ENCODE measurements around the gene PTCH2. TPM values are rescaled to one million over a fixed set of nuclear protein-coding genes. Genes with fewer than 3 reads are reported as not detected.

Gene PTCH2
- total RNA-seq, 1 experiment from 2014 or later: not detected

DNA sequence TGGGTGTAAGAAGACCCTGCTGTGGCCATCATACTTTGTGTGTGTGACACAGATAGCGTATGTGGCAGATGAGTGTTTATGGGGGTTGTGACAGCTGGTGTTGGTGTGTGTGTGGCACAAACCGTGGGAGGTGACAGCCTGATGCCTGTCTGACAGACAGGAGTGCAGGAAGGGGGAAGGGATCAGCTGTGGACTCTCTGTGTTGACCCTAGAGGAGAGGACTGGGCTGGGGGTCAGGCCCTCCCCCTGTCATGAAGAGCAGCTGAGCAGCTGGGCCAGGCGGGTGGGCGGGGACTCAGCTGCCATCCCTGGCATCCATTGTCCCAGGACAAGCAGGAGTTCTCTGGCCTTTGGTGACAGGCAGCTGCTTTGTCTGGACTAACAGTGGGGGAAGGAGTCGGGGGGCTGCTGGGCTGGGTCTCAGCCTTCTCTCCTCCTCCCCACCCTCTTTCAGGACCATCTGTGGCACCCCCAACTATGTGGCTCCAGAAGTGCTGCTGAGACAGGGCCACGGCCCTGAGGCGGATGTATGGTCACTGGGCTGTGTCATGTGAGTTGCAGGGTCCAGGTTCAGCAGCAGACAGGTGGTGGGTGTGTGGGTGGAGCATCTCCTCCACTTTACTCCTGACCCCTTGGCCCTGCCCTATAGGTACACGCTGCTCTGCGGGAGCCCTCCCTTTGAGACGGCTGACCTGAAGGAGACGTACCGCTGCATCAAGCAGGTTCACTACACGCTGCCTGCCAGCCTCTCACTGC lies 40.6 kb downstream of the PTCH2 start:
- Histone ChIP-seq H3F3A (ENCODE audit: low read length, unreplicated experiment) (peaks cover 5% of the 10 kb centered on the region), H3K4me3 (ENCODE audit: low read length) (peak overlapping the region; percentile 98), H3K9me3 (ENCODE audit: low read length) (no peaks in the 10 kb centered on the region), H3K9ac (ENCODE audit: low read length) (no peak overlapping the region), H3K4me1 (ENCODE audit: insufficient read depth, low read length) (peaks cover 29% of the 10 kb centered on the region), H4K20me1 (ENCODE audit: low read length) (peaks cover 12% of the 10 kb centered on the region), H3K36me3 (ENCODE audit: low read depth, low read length) (peaks cover 7% of the 10 kb centered on the region; the same call in 1 of the 2 replicates), H3K4me2 (ENCODE audit: low read length) (peak overlapping the region; percentile 100), H3K9me2 (replicated peaks; ENCODE audit: low read length) (no peaks in the 10 kb centered on the region), H3K27ac (ENCODE audit: low read length) (no peak overlapping the region), H3K79me2 (ENCODE audit: low read length) (peaks cover 22% of the 10 kb centered on the region), H2AFZ (ENCODE audit: low read length) (no peak overlapping the region), H3K27me3 (ENCODE audit: low read length) (no peaks in the 10 kb centered on the region)
- TF ChIP-seq, protein P1, sequence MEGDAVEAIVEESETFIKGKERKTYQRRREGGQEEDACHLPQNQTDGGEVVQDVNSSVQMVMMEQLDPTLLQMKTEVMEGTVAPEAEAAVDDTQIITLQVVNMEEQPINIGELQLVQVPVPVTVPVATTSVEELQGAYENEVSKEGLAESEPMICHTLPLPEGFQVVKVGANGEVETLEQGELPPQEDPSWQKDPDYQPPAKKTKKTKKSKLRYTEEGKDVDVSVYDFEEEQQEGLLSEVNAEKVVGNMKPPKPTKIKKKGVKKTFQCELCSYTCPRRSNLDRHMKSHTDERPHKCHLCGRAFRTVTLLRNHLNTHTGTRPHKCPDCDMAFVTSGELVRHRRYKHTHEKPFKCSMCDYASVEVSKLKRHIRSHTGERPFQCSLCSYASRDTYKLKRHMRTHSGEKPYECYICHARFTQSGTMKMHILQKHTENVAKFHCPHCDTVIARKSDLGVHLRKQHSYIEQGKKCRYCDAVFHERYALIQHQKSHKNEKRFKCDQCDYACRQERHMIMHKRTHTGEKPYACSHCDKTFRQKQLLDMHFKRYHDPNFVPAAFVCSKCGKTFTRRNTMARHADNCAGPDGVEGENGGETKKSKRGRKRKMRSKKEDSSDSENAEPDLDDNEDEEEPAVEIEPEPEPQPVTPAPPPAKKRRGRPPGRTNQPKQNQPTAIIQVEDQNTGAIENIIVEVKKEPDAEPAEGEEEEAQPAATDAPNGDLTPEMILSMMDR (conservative IDR thresholded peaks at IDR 0.05; ENCODE audit: low read depth, low read length): no peak
- TF ChIP-seq EZH2 (IDR thresholded peaks at IDR 0.05; ENCODE audit: low read length, unreplicated experiment): no peak
- no peak for TF ChIP-seq EZH2phosphoT487 (IDR thresholded peaks at IDR 0.05; ENCODE audit: borderline replicate concordance, low read length)
- no peak for ATAC-seq
- POLR2A ChIA-PET (ENCODE audit: unreplicated experiment): no interaction called here
- intact Hi-C loops (cut with micrococcal nuclease): no loop called here
- CTCF ChIA-PET: no interaction called here
- DNase-seq: no peak
- no TSS peak for BruUV-seq (replicated peaks)

- H3K9me2 ChIP-seq (replicated peaks; ENCODE audit: low read length): no peaks in the 10 kb centered on the region
- H3K4me2 ChIP-seq (ENCODE audit: low read length): peak overlapping the region; percentile 100
- no peak overlapping the region for H3K9ac ChIP-seq (ENCODE audit: low read length)
- H3K27ac ChIP-seq (ENCODE audit: low read length): no peak overlapping the region
- ChIA-PET POLR2A (ENCODE audit: unreplicated experiment) (interaction anchor here (0.7 kb wide), 1 partner anchor 1151 kb away, joined by 17 read pairs; no protein-coding TSS in a partner anchor), CTCF (interaction anchor here (0.6 kb wide), 1 partner anchor 210 kb away, joined by 3 read pairs; the partner anchor contains the start of gene UROD)
- H3F3A ChIP-seq (ENCODE audit: low read length, unreplicated experiment): peaks cover 3% of the 10 kb centered on the region
- H2AFZ ChIP-seq (ENCODE audit: low read length): no peak overlapping the region
- no peaks in the 10 kb centered on the region for H3K27me3 ChIP-seq (ENCODE audit: low read length)
- intact Hi-C loops (cut with micrococcal nuclease): no loop called here
- BruUV-seq (replicated peaks): no TSS peak
- H3K79me2 ChIP-seq (ENCODE audit: low read length): peaks cover 22% of the 10 kb centered on the region
- H3K4me3 ChIP-seq (ENCODE audit: low read length): peak overlapping the region; percentile 98
- H3K36me3 ChIP-seq (ENCODE audit: low read depth, low read length): peaks cover 7% of the 10 kb centered on the region; the same call in 1 of the 2 replicates
- no peak for TF ChIP-seq EZH2 (IDR thresholded peaks at IDR 0.05; ENCODE audit: low read length, unreplicated experiment)
- TF ChIP-seq, protein P1 (conservative IDR thresholded peaks at IDR 0.05; ENCODE audit: low read depth, low read length): no peak
- TF ChIP-seq EZH2phosphoT487 (IDR thresholded peaks at IDR 0.05; ENCODE audit: borderline replicate concordance, low read length): no peak
- DNase-seq: no peak
- H4K20me1 ChIP-seq (ENCODE audit: low read length): peaks cover 12% of the 10 kb centered on the region
- no peaks in the 10 kb centered on the region for H3K9me3 ChIP-seq (ENCODE audit: low read length)
- no peak for ATAC-seq
- H3K4me1 ChIP-seq (ENCODE audit: insufficient read depth, low read length): peaks cover 21% of the 10 kb centered on the region
Measured at GRCh38 chr1:44801491-44802305, 41.4 kb downstream of the PTCH2 start.
